Right lobe of liver (tissue), 6 donors: ENCODE measurements around the gene CAPN14. TPM values are rescaled to one million over a fixed set of nuclear protein-coding genes. Genes with fewer than 3 reads are reported as not detected.

Experiments used
- ATAC-seq, 4 donors: fragments of 200-7000 bp; cut with Tn5 transposase; one replicate each; pipeline ENCODE4 v1.9.1; 2020; ENCODE audit warnings: mild to moderate bottlenecking in 4 of 4, moderate library complexity in 4 of 4
- DNase-seq, 3 donors: peaks; one replicate each; pipeline ENCODE4 v3.0.0-alpha.2; 2020
- H3K27ac ChIP-seq, 3 donors: fragments of 200-600 bp; one replicate each; pipeline ENCODE4 v1.8.0; 2022
- H3K27me3 ChIP-seq, 2 donors: fragments of 200-600 bp; one replicate each; pipeline ENCODE4 v1.8.0; 2022
- H3K36me3 ChIP-seq, 4 donors: fragments of 200-600 bp; sonication (generic) in 1 of 4; one replicate each; pipeline versions ENCODE4 v1.5.1 to v1.8.0; 2017 to 2022; ENCODE audit warnings: control low read depth in 1 of 4
- H3K4me1 ChIP-seq, 4 donors: fragments of 200-600 bp; sonication (generic) in 1 of 4; one replicate each; pipeline versions ENCODE4 v1.5.1 to v1.8.0; 2017 to 2022; ENCODE audit warnings: control low read depth in 1 of 4
- H3K4me3 ChIP-seq, 3 donors: fragments of 200-600 bp; one replicate each; pipeline ENCODE4 v1.8.0; 2022
- H3K9me3 ChIP-seq, 4 donors: fragments of 200-600 bp; sonication (generic) in 1 of 4; one replicate each; pipeline versions ENCODE4 v1.5.1 to v1.8.0; 2017 to 2022; ENCODE audit warnings: control low read depth in 1 of 4
- CTCF ChIP-seq, 4 donors: fragments of 200-600 bp in 3 of 4; fragments of 450-650 bp in 1 of 4; IDR thresholded peaks; one replicate each; pipeline versions ENCODE4 v1.5.1 to v1.8.0; 2016 to 2022; ENCODE audit warnings: antibody characterized with exemption in 4 of 4, mild to moderate bottlenecking in 2 of 4
- POLR2A ChIP-seq: fragments of 450-650 bp; IDR thresholded peaks from one replicate; pipeline ENCODE4 v1.6.1; 2017; ENCODE audit warnings: antibody characterized with exemption, mild to moderate bottlenecking
- WGBS: methylation state at CpG from one replicate; pipeline ENCODE4 v1.1.6; 2018; ENCODE audit warnings: low coverage, low lambda C conversion rate; ENCODE audit not compliant: insufficient coverage; ENCODE audit errors: missing lambda C conversion rate; 5-methylcytosine and 5-hydroxymethylcytosine counted together
- intact Hi-C, 2 donors: fragments of 100-400 bp; cut with DNase I; formaldehyde crosslinking; loops; one replicate each; pipeline versions ENCODE4 v1.11.2 to v1.14.1; 2022
- total RNA-seq, 6 experiments: library from RNA; depleted of rRNA in 2 of 6; stranded (reverse); fragments of >200 nt in 2 of 6; fragmentation: NEBNext Ultra II Directional in 3 of 6; extraction: Animal tissue kit (Norgen Biotek cat#: 25700) in 3 of 6; gene quantifications; one replicate each; pipeline versions ENCODE4 v1.1.0 to v1.2.4, GENCODE V29; 2016 to 2023
- donor health status: DM: no; HTN: yes; CAD: no.
- donor health status: DM: no; HTN: no; CAD: no.
- donor health status: DM: no; HTN: no; CAD: no.
- donor health status: DM: no; HTN: yes; CAD: no.
- donor health status: DM: no; HTN: yes; CAD: no.

The CAPN14 gene
- total RNA-seq, 6 experiments from 2014 or later = 0.12 TPM; not detected in 5

GRCh38 chr2:31240381-31241365, 23.4 kb upstream of the CAPN14 start:
- intact Hi-C loops = no loop called here
- WGBS = 66% methylated on average over 4 of the region's 11 CpGs
- ATAC-seq = no peak
- Histone ChIP-seq H3K27me3 (no peaks in the 10 kb centered on the region), H3K9me3 (no peaks in the 10 kb centered on the region), H3K27ac (peak overlapping the region in 1 of 3 donors; percentile 75), H3K36me3 (no peaks in the 10 kb centered on the region), H3K4me3 (no peak overlapping the region), H3K4me1 (no peaks in the 10 kb centered on the region)
- no peak for TF ChIP-seq POLR2A
- TF ChIP-seq CTCF (IDR thresholded peaks at IDR 0.05) = no peak
- peak in 1 of 3 donors; percentile 36 for DNase-seq

GRCh38 chr2:31239593-31240177, 22.4 kb upstream of the CAPN14 start:
- intact Hi-C loops = no loop called here
- H3K27me3 ChIP-seq = no peaks in the 10 kb centered on the region
- peak; percentile 65 to 77 (median 68) for ATAC-seq
- H3K36me3 ChIP-seq = no peaks in the 10 kb centered on the region
- WGBS = 28% methylated on average over 5 of the region's 22 CpGs
- TF ChIP-seq CTCF (IDR thresholded peaks at IDR 0.05) = no peak
- no peak for TF ChIP-seq POLR2A
- no peaks in the 10 kb centered on the region for H3K9me3 ChIP-seq
- no peaks in the 10 kb centered on the region for H3K4me1 ChIP-seq
- H3K4me3 ChIP-seq = no peak overlapping the region
- peak overlapping the region in 1 of 3 donors; percentile 75 for H3K27ac ChIP-seq
- peak in 2 of 3 donors; percentile 48 to 54 for DNase-seq

GRCh38 chr2:31238906-31239592, 21.7 kb upstream of the CAPN14 start:
- ATAC-seq = no peak
- DNase-seq = peak in 2 of 3 donors; percentile 26 to 35
- 51% methylated on average over 4 of the region's 13 CpGs for WGBS
- Histone ChIP-seq H3K9me3 (no peaks in the 10 kb centered on the region), H3K36me3 (no peaks in the 10 kb centered on the region), H3K27ac (peak overlapping the region in 1 of 3 donors; percentile 75), H3K4me3 (no peak overlapping the region), H3K4me1 (peaks cover 0 to 4% (median 0%) of the 10 kb centered on the region in 4 donors), H3K27me3 (no peaks in the 10 kb centered on the region)
- intact Hi-C loops = no loop called here
- TF ChIP-seq POLR2A = no peak
- no peak for TF ChIP-seq CTCF (IDR thresholded peaks at IDR 0.05)

GRCh38 chr2:31238126-31238905, 21.0 kb upstream of the CAPN14 start:
- Histone ChIP-seq H3K27me3 (no peaks in the 10 kb centered on the region), H3K4me3 (peak overlapping the region in 1 of 3 donors; percentile 10), H3K36me3 (no peaks in the 10 kb centered on the region), H3K4me1 (peaks cover 0 to 7% (median 0%) of the 10 kb centered on the region in 4 donors), H3K27ac (peak overlapping the region in 1 of 3 donors; percentile 3), H3K9me3 (no peaks in the 10 kb centered on the region)
- intact Hi-C loops = no loop called here
- DNase-seq = peak in 1 of 3 donors; percentile 31
- WGBS = 66% methylated on average over 10 of the region's 10 CpGs
- ATAC-seq = no peak
- TF ChIP-seq CTCF (IDR thresholded peaks at IDR 0.05) (no peak), POLR2A (no peak)
